GM18511 (cell line): ENCODE measurements around the gene SHISA5.
"Not testable (repeated sequence)": the region's sequence is repeated elsewhere in the genome, so short reads cannot be mapped to it uniquely, and the experiment has no call there.

ENCODE experiments used
- ATAC-seq: cut with Tn5 transposase; IDR thresholded peaks from one replicate; pipeline ENCODE4 v1.9.1; 2021; ENCODE audit warnings: mild to moderate bottlenecking, moderate library complexity; ENCODE audit not compliant: unreplicated experiment

SHISA5 gene

GRCh38 chr3:48521635-48522034 lies 17.7 kb upstream of the SHISA5 start:
- ATAC-seq, result no peak

DNA sequence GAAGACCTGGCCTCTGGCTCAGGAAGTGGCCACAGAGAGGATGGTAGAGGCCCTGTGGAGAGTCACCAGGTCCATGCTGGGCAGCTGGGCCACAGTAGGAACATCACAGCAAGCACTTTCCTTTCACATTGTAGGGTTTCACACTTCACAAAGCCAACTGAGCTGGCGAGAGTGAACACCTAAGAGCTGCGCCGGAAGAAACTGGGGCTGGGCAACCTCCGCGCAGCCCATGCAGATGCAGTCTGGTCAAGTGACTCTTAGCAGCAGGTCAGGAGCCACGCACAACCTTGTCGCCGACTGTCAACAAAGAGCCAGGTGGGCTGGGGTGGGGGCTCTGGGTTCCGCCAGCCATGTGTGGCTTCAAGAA lies 15.3 kb upstream of the SHISA5 start:
- no peak for ATAC-seq

- ATAC-seq, result no peak
Observed at GRCh38 chr3:48518638-48519276, 14.8 kb upstream of the SHISA5 start.

GRCh38 chr3:48518069-48518468 lies 14.1 kb upstream of the SHISA5 start:
- ATAC-seq, result no peak

GRCh38 chr3:48516571-48516970 lies 12.6 kb upstream of the SHISA5 start:
- ATAC-seq, result no peak

DNA sequence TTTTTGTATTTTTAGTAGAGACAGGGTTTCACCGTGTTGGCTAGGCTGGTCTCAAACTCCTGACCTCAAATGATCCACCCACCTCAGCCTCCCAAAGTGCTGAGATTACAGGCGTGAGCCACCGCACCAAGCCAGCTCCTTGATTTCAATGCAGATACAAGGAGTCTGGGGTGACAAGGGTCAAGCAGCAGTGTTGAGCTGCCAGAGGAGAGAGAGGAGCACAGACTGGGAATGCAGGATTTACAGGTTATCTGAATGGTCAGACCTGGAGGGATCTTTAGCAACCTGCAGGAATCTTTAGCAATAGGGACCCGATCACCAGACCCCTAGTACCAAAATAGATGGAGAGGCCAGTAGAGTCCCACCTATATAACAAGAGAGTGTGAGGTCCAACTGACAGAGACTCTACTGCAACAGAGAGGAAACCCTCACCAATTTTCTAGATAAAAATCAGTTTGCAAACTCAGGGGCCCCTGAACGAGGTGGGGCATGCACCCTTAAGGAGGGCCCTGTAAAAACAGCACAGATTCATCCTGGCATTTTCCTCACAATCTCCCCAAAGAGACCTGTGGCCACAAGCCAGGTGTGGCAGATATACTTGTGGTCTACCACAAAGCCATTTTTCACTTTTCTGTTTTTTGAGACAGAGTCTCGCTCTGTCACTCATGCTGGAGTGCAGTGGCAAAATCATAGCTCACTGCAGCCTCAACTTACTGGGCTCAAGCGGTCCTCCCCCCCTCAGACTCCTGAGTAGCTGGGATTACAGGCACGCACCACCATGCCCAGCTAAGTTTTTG lies 10.7 kb upstream of the SHISA5 start:
- ATAC-seq, result no peak

GRCh38 chr3:48511551-48511950 lies 7.6 kb upstream of the SHISA5 start:
- ATAC-seq, result no peak

DNA sequence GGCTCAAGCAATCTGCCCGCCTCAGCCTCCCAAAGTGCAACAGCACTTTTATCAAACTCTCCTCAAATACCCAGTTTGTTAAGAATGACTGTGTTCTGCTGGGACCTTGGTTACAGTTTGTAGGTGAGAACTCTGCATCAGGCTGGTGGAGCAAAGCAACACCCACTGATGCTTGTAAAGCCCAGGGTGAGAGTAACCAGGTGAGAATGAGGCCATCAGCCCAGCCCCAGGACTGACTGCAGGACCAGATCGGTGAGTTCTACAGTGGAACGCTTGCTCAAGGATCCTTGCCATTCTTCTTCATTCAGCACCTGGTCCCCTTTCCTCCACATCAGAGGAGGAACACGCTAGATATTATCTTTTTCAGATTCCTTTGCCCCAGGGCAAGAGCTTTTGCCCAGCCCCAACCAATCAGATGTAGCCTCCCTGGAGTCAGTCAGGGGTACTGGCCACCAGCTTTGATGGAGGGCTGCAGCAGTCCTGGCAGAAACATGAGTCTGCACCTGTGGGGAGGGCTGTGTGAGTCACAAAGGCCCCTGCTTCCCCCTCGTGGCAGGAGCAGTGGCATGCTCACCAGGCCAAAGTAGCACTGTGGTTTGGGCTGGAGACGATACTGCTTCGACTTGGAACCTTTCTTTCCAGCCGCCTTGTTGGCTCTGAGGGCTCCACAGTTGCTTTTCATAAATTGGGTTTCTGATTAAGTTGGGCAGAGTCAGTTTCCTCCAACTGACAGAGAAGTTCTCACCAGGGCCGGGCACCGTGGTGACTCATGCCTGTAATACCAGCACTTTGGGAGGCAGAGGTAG lies 3.5 kb upstream of the SHISA5 start:
- ATAC-seq, result peak; percentile 72

DNA sequence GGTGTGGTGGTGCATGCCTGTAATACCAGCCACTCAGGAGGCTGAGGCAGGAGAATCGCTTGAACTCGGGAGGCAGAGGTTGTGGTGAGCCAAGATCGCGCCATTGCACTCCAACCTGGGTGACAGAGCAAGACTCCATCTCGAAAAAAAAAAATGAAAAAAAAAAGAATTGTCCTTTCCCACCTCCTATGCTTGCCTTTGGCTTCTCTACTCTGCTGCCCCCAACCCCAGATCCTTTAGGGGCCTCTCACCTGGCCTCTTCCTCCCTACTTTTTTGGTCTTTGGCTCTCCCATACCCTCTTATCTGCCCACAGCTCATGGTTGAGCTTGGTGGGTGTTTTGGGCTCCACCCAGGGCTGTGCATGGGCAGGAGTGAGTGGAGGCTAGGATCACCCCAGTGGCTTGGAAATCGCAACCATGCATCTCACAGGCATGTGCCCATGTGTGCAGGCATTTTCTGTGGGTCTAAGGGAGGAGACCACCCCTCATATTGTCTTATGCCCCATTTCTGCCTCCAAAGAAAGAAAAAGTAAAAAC lies 2.1 kb upstream of the SHISA5 start:
- ATAC-seq, result no peak

- ATAC-seq, result no peak
Observed at GRCh38 chr3:48505146-48505545, 1.2 kb upstream of the SHISA5 start.

- ATAC-seq, result no peak
Observed at GRCh38 chr3:48503401-48504050, 448 bp downstream of the SHISA5 start.

DNA sequence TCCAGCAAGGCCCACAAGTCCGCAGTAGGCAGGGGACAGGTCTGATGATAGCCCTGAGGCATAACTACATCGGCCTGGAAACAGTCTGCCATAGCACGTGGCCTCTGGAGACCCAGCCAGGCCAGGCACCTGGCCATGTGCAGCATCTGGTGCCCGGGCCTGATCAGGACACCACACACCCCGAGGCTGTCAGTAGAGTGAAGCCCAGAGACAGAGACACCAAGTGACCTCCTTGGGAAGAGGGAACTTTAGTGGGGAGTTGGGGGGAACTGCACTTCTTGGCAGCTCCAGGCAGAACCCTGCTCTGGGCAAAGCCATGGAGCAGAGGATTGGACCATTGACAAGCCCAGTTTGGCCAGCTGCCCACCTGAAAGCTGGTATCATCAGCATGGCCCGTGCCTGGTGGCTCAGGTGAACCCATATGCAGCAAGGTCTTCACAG lies 1.2 kb downstream of the SHISA5 start:
- no peak for ATAC-seq

GRCh38 chr3:48502121-48502520 lies 1.9 kb downstream of the SHISA5 start:
- no peak for ATAC-seq

DNA sequence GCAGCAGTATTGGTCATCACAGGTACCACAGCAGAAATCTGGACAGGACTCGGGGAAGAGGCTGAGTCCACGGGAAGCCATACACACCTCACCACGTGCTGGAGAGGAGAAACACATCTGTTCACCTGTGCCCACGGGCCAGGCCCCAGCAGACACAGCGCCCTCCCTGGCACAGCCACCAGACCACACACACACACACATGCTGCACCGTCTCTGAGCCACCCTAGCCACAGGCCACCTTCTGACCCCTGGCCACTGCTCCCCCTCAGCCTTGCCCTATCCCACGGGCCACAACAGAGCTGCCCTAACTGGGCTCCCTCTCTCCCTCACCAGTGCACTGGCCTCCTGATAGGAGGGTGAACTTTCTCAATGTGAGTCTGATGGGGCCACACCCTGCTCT lies 2.8 kb downstream of the SHISA5 start:
- ATAC-seq, result no peak

- ATAC-seq, result no peak
Observed at GRCh38 chr3:48500656-48501055, 3.3 kb downstream of the SHISA5 start.

GRCh38 chr3:48493203-48493501 lies 10.8 kb downstream of the SHISA5 start:
- no peak for ATAC-seq

DNA sequence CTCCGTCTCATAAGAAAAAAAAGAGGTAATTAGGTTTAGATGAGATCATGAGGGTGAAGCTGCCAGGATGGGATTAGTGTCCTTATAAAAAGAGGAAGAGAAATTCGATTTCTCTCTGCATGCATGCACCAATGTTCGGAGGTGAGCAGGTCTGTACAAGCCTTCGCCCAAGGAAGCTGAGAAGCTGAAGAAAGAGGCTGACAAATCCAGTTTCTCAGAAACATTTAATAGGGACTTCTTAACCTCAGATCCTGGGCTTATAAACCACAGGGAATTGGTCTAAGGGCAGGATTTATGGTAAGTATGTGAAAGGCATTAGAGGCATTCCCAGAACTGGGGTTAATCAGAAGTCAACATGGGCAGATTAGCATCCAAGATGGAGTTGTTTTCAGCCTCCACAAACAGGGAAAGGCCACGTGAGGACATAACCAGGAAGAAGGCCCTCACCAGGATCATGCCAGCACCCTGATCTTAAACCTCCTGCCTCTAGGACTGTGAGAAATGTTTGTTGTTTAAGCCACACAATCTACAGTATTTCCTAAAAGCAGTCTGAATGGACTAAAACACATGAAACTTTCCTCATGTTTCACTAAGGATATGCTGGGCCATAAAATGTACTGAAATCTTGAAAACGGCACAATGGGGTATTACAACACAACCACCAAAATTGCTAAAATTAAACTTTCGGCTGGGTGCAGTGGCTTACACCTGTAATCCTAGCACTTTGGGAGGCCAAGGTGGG lies 11.3 kb downstream of the SHISA5 start:
- ATAC-seq, result no peak

- ATAC-seq, result no peak
Observed at GRCh38 chr3:48486952-48487351, 17.0 kb downstream of the SHISA5 start.

- not testable (repeated sequence) for ATAC-seq
Observed at GRCh38 chr3:48482822-48483221, 21.2 kb downstream of the SHISA5 start.

DNA sequence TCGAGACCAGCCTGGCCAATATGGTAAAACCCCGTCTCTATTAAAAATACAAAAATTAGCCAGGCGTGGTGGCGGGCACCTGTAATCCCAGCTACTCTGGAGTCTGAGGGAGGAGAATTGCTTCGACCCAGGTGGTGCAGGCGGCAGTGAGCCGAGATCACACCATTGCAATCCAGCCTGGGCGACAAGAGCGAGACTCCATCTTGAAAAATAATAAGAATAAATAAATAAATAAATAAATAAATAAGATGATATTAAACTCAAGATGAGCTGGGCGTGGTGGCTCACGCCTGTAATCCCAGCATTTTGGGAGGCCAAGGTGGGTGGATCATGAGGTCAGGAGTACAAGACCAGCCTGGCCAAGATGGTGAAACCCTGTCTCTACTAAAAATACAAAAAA lies 23.1 kb downstream of the SHISA5 start:
- ATAC-seq, result not testable (repeated sequence)
